Epithelial cell of prostate (primary cell): Measurements from ENCODE around the gene TTL.
A peak's percentile ranks its signal among the peaks of the same experiment; 100 is the strongest.
"Not testable (repeated sequence)": the region's sequence is repeated elsewhere in the genome, so short reads cannot be mapped to it uniquely, and the experiment has no call there.

ENCODE experiments used
- DNase-seq: peaks from one replicate; pipeline ENCODE4 v3.0.0-alpha.2; 2011; ENCODE audit warnings: low read depth, low spot score
- H3K27ac ChIP-seq: fragments of 450-650 bp; 2 replicates; pipeline ENCODE4 v1.5.1; 2017; ENCODE audit warnings: mild to moderate bottlenecking

The TTL gene

DNA sequence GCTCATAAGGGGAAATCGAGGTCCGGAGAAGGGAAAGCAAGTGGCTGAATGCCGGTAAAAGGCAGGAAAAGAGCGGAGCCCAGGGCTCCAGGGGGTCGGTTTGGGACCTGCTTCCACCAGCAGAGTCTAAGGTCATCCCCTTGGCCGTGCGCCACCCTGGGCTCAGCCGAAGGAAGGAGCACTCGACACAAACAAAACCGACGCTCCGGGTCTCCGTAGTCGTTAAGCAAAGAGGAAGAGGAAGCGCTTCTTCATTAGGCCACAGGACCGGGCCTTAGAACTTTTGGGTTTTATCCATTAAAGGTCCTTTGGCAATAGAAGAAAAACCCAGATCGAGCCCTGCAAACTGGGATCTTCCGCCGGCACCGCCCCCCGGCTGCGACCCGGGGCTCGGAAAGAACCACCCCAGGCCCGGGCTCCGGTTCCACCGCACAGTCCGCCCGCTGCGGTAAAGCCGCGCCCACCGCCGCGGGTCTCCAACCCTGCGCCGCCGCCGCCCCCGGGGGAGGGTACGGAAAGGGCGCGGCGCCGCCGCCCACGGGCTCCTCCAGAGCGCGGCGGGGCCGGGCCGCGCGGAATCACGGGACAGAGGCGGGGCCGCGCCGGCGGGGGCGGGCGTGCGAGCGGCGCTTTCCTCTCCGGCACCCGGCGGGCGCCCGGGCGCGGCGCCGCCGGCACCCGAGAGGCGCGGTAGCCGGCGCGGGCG is at the start of gene TTL:
Gene TTL (plus strand): TSS at position 629 of the 706 bp plus-strand sequence. CDS start 189 bp downstream, outside the sequence.
- peak within 1 kb of the TSS; percentile 82 for H3K27ac ChIP-seq
- DNase-seq: no peak

DNA sequence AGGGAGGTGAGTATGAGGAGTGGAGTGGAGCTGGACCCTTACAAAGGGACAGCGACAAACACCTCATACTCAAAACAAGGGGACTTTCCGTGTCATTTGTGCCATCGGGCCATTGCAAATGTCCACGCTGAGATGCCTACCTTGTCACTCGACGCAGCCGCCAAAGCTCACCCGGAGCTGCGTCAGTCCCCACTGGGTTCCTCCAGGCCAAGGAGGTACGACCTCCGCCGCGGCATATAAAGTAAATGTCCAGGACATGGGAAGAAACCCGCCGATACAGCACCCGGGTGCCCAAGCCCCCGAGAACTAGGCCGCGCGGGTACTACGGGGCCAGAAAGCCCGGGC is 49.6 kb upstream of the TTL start:
- not testable (repeated sequence) for DNase-seq, H3K27ac ChIP-seq

DNA sequence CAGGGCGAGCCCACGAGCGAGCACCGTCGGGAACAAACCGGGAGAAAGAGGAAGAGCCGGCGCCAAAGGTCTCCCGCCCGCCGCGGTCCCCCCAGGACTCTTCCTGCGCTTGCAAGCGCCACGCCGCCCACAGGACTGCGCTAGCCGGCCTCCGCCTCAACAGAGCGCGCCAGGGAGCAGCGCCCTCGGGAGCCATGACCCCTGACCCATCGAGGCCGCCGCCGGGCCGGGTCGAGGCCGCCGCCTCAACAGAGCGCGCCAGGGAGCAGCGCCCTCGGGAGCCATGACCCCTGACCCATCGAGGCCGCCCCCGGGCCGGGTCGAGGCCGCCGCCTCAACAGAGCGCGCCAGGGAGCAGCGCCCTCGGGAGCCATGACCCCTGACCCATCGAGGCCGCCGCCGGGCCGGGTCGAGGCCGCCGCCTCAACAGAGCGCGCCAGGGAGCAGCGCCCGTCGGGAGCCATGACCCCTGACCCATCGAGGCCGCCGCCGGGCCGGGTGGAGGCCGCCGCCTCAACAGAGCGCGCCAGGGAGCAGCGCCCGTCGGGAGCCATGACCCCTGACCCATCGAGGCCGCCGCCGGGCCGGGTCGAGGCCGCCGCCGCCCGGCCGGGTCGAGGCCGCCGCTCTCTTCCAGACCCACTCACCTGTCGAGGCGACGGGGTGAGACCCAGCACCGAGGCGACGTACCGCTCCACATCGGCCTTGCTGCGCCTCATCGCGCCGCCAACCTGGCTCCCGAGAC is 49.0 kb upstream of the TTL start:
- H3K27ac ChIP-seq: not testable (repeated sequence)

DNA sequence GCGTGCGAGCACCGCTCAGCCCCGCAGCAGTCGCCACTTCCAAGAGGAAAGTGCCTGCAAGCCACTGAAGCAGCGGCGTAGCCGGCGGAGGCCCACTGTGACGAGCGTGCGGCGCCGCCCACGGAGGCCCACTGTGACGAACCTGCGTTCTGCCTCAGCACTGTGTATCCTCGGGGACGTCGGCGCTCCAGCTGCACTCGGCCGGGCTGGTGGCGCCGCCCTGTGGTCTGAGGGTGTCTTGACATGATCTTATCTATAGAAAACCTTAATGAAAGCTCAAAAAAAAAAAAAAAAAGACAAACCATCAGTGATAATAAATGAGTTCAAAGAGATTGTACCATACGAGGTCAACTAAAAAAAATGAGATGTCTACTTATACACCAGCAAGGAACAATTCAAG is 48.5 kb upstream of the TTL start, which contains the start of gene RGPD8:
Gene RGPD8 (minus strand): TSS at position 166 of the 400 bp plus-strand sequence. CDS start 192 bp downstream, outside the sequence.
- not testable (repeated sequence) for H3K27ac ChIP-seq, DNase-seq

More for the DNA sequence above, 49.0 kb upstream of the TTL start:
- DNase-seq: not testable (repeated sequence)

DNA sequence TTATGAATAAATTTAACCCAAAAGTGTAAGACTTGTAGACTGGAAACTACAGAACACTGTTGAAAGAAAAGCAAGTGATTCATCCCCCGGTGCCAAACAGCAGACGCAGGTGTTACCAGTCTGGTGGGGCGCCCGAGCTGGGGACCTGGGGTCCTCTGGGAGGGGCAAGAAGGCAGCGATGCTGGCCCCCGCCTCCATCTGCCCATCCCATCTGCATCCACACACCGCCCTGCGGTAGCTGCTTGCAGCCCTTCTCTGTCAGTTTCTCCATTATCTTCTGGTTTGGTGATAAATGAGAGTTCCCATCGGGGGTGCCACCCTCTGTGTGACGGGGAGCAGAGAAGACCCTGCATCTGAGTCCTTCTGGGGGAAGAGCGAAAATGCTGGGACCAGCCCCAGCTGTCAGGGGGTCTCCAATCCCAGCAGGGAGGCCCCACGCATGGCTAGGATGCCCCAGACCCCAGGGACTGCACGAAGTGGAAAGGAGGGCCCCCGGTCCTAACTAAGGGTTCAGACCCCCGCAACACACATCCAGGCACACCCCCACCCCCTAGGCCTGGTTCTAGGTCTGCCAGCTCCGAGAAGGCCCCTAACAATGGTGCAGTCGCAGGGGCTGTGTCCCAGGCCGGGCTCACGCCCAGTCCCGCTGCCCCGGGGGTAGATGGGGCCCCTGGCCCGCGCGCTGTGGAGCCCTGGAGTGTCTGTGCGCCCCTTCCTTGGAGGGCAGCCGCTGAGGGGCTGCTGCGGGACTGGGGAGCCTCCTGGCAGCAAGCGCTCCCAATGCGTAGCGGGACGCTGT is 47.8 kb upstream of the TTL start:
- DNase-seq: no peak

DNA sequence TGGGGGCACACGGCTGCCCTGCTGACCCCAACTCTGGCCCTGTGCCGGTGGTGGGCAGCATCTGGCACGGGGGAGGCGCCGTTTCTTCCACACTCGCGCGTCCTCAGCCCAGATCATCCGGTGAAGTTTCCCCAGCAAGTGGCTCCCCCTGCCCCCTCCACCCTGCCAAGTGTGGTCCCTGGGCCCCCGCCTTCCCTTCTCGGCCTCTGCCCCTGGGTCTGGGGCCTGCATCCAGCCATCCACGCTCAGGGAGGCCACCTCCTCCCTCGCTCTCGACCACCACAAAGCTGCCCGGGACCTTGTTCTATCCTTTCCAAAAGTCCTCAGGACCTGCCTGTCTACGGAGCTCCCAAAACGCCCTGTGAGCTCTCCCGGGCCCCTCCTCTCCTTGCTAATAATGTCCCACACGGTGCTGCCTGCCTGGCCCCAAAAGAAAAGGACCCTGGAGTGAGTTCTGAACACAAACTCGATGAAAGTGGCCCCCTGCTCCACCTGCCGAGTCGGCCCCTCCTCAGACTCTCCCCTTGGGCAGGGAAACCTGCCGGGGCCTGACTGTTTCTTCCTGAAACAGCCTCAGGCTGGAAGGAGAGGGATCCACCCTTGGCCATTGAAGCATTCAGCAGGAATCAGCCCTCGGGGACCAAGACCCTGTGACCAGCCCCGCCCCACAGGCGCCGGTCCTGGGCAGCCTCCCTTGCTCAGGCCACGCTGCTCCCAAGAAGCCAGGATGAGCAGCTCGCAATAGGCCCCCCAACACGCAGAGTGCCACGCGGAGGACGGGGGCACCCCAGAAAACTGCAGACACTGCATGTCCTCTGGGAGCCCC is 46.9 kb upstream of the TTL start:
- H3K27ac ChIP-seq, DNase-seq: not testable (repeated sequence)

More for the DNA sequence above, 47.8 kb upstream of the TTL start:
- H3K27ac ChIP-seq: no peak overlapping the region

DNA sequence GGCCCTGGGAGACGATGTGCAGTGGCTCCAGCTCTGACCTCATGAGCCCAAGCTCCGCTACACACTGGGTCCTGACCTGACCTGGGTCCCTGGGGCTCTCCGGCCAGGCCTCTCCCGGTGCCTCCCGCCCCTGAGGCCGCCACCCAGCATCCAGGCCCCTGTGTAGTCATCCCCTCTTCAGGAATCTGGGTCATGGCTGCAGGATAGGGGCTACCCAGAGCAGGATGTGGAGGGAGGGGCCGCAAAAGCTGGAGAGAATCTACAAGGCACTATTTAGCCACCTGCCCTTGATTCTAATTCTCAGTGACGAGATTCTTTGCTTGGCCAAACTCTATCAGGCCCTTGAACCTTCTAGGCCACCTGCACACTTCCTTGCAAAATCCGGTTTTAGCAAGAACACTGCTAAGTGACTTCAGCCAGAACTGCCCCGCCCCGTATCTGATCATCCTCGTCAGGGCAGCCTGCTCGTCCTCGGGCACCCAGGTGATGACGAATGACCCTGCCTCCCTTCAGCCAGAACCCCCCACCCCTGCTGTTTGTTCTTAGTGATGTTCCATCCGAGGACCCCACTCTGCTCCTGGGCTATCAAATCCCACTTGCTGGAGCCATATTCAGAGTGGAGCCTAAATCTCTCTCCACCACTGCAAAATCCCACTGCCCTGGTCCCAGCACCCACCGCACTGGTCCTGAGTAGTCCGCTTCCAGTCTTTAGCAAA is 46.1 kb upstream of the TTL start:
- not testable (repeated sequence) for DNase-seq, H3K27ac ChIP-seq

DNA sequence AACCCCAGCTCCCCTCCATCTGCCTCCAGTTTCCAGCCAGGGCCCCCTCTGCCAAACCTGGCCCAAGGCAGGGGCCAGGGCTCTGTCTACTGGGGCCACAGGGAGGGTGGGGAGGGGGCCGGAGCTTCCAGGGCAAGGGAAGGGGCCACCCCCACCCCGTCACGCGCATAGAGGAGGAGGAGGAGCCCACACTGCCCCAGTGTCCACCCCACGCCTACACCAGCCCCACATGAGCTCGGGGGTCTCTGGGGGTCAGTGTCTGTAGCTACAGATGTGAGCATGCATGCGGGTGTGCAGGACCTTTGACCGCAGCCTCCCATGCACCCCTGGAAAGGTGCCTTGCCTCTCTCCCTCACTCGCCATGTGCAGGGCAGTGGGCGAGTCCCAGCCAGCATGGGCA is 45.0 kb upstream of the TTL start:
- H3K27ac ChIP-seq, DNase-seq: not testable (repeated sequence)

DNA sequence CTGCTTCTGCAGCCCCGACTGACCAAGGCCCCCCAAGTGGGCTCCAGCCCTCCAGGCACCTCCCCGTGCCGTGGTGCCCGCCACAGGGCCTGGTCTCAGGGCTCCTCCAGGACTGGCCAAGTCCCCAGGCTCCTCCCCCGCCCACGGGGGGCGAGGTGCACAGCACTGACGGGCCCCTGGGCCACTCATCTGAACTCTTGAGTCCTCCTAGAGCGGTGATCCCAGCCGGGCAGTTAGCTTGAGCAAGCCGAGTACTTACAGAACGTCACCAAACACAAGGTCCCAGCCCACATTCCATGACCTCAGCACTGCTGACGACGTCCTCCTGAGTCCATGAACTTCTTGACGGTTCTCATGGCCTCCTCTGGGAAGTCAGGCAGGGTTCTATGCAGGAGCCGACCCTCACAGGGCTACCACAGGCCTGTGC is 44.5 kb upstream of the TTL start:
- DNase-seq, H3K27ac ChIP-seq: not testable (repeated sequence)

DNA sequence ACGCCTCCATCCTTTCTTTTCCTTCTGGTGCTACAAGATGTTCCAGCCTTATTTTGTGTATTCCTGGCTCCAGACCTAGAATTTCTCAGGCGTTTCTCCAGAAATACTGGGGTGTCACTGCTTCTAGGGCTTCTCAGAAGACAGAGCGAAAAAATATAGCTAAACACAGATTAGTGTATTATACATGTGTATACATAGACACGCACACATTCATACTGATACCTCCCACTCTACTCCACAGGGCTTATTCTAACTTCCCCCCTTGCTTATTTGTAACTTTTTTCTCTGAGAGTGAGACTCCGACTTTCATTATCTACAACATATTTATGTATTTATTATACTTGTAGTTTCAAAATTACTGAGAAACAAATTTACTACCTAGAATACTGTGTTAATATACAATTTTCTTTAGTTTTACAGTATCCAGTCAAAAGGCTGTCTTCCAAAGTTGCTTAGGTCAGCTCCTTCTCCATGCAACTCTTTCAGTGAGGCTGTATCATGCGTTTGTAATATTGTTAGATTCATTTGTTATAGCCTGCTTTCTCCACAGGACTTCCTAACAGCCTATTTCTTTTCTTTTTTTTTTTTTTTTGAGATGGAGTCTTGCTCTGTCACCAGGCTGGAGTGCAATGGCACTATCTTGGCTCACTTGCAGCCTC is 43.2 kb upstream of the TTL start:
- not testable (repeated sequence) for DNase-seq, H3K27ac ChIP-seq

DNA sequence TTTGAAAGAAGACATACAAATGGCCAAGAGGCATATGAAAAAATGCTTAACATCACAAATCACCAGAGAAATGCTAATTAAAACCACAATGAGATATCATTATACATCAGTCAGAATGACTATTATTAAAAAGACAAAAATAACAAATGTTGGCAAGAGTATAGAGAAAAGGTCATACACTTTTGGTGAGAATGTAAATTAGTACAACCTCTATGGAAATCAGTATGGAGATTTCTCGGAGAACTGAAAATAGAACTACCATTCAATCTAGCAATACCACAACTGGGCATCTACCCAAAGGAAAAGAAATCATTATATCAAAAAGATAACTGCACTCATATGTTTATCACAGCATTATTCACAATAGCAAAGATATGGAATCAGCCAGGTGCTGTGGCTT is 37.7 kb upstream of the TTL start:
- not testable (repeated sequence) for H3K27ac ChIP-seq, DNase-seq

DNA sequence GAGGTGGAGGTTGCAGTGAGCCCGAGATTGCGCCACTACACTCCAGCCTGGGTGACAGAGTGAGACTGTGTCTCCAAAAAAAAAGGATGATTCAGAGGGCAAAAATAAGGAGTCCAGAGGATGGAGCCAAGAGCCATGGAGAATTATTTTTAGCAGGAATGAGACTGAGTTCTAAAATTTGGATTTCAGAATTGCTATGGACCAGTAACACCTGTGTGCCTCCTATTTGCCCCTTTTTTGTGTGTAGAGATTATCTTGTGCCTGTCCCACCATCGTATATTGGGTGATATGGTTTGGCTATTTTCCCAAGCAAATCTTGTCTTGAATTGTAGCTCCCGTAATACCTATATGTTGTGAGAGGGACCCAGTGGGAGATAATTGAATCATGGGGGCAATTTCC is 32.1 kb upstream of the TTL start:
- no peak overlapping the region for H3K27ac ChIP-seq
- DNase-seq: no peak

DNA sequence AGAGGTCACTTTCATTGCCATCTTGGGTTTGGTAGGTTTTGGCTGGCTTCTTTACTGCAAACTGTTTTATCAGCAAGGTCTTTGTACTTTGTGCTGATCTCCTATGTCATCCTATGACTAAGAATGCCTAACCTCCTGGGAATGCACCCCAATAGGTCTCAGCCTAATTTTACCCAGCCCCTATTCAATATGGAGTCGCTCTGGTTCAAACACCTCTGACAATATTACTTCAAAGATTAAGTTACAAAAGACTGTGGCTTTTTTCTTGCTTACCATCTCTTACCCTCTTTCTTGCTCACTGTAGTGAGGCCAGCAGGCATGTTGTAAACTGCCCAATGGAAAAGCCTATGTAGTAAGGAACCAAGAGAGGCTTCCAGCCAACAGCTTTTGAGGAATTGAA is 30.6 kb upstream of the TTL start:
- DNase-seq: no peak
- H3K27ac ChIP-seq: no peak overlapping the region

DNA sequence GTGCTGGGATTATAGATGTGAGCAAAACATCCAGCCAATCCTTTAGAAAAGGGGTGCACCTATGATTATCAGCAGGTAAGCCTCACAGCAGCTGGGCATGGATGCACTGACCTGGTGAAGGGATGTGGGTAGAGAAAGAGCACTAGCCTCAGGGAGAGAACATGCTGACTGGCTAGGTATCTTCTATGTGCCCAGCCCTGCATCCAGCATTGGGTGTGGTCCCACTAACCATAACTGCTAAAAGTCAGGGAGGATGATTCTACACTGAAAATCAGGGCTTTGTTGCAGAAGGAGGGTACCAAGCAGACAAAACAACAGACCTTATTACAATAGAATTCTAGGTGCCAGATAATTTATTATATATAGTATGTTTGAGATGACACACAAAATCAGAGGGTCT is 27.4 kb upstream of the TTL start:
- no peak overlapping the region for H3K27ac ChIP-seq
- DNase-seq: no peak

DNA sequence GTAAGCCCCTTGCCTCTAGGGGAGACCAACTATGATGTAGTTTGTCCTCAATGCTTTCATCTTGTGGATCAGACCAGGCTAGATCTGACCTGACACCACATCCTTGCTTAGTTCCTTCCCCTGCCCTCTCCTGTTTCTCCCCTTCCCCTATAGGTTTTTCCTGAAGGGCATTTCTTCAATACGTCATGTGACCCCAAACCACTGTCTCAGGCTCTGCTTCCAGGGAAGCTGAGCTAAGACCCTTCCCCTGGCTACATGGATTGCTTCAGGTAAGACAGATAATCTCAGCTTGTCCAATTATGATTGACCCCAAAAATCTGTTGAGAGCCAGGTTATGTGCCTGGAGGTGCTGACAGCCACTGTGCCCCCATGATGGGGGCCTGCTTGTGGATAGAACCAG is 22.6 kb upstream of the TTL start:
- no peak for DNase-seq
- H3K27ac ChIP-seq: no peak overlapping the region

DNA sequence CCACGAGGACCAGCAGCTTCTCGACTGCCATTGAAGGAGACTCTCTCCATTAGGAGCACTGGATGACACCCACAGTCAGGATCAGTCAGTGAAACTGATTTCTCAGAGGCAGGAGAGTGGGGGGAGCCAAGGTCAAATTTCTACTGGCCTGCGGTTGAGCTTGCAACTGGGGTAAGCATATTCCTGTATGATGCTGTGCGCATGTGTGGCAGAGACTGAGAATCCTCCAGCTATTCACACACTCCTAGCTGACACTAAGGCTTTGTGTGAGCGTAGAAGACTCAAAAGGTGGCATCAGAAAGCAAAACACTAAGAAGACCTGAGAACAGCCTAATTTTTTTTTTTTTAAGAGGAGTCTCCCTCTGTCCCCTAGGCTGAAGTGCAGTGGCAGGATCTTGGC is 19.8 kb upstream of the TTL start:
- no peak for DNase-seq
- H3K27ac ChIP-seq: no peak overlapping the region

DNA sequence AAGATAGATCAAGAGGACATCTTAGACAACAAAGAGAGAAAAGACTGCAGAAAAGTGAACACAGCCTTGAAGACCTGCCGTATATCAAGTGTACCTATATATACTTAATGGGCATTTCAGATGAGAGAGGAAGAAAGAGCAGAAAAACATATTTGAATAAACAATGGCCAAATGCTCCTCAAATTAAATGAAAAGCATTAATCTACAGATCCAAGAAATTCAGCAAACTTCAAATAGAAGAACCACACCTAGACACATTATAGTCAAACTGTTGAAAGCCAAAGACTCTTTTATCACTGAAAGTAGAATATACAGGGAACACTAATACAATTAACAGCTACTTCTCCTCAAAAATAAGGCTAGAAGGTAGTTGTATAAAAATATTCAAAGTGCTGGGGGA is 18.7 kb upstream of the TTL start:
- H3K27ac ChIP-seq: no peak overlapping the region
- no peak for DNase-seq

DNA sequence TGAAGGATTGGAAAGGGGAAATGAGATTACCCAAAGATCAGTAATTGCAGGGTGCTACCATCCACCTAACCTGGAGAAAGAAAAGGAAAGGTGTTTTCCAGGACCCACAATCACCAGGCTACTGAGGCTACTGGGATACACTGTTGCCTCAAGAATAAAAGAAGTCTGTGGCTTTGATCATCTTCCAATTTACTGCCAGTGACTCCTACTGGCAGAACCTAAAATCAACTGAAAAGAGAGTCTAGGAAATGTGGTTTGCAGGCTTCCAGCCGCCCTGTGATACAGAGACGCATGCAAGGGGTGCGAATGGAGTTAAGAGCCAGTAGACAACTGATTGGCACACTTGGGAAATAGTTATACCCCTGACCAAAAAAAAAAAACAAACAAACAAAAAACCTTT is 16.6 kb upstream of the TTL start:
- no peak for DNase-seq

More for the DNA sequence above, 16.6 kb upstream of the TTL start:
- no peak overlapping the region for H3K27ac ChIP-seq
